SH-SY5Y (cell line): ENCODE data around the gene GAPDH.

Source experiments
- GATA2 ChIP-seq: IDR thresholded peaks from 2 replicates; pipeline ENCODE4 v1.6.1; 2011; ENCODE audit warnings: mild to moderate bottlenecking, low read depth, low read length
- GATA3 ChIP-seq: IDR thresholded peaks from 2 replicates; pipeline ENCODE4 v1.6.1; 2011; ENCODE audit warnings: low read depth, mild to moderate bottlenecking, low read length, moderate library complexity

GRCh38 chr12:6549684-6550151, 15.4 kb downstream of the GAPDH start:
- TF ChIP-seq GATA3 (no peak), GATA2 (no peak)
